ENCODE data around the gene RRP36. TPM values are rescaled to one million over a fixed set of nuclear protein-coding genes. Genes with fewer than 3 reads are reported as not detected.

The RRP36 gene
- total RNA-seq, 1 donor from 2014 or later, result 78.4 TPM

DNA sequence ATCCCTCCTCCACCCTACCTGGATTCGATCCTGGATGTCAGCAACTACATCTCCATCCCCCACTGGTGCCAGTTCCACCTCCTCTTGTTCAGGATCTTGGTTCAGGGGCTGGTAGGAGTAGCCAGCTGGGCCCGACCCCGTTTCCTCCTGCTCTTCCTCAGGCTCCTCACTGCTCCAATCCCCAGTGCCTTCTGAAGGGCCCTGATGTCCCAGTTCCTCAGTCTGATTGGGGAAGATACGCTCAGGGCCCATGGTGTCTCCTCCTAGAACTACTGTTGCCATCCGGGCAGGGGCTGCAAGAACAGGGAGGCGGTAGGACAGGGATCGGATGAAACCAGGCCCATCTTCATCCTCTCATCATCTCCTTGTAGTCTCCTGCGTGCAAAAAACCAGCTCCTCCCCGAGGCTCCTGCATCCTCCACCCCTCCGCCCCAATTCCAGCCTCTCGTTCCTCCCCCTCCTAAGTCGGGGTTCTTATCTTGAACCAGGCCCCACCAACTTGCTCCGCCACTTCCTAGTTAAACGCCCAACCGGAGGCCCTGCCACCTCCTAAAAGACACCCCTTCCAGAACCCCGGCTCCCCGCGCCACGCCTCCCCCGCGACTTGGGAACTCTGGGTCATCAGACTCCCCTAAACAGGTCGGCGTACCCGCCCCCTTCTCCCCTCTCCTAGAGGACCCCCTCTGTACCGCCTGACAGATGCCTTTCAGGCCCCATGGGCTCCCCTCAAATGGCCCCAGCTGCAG, 8.2 kb upstream of the RRP36 start:
- intact Hi-C loops (cut with micrococcal nuclease), result loop anchor here (1.0 to 2.0 kb wide), 2 partner anchors 34 to 158 kb away; partner anchors contain the start of genes PEX6 and SRF
- Mint-ChIP-seq H3K36me3 (ENCODE audit: low read depth) (peaks cover 67% of the 10 kb centered on the region), H3K9me3 (no peaks in the 10 kb centered on the region), H3K27ac (peak overlapping the region; percentile 74), H3K4me3 (ENCODE audit: low read depth) (peak overlapping the region; percentile 96), H3K27me3 (ENCODE audit: low read depth) (no peaks in the 10 kb centered on the region), H3K4me1 (ENCODE audit: low read depth) (peaks cover 35% of the 10 kb centered on the region)
- no peak for DNase-seq (ENCODE audit: low spot score)

DNA sequence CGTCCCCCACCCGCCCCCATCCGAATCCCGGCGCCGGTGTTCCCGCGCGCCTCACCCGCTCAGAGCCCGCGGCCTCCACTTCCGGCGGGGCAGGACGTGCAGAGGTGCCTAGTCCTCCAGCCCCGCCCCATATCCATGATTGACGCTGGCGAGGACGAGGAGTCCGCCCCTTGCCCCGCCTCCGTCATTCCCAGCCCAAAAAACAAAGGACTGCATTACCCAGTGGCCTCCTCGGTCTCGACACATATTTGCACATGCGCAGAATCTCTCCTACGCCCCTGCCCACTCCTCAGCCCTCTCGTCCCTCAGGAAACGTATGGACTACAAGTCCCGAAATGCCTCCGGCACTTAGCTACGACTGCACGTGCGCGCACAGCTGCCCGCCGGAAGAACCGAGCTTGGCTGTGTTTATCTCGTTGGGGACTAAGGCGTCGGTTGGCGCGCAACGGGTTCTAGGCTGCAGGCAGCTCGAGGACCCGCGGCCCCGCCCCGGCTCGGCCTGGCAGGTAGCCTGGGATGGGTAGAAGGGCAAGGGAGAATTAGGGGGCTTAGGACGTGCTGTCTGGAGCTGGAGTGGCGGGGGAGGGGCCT, 7.5 kb upstream of the RRP36 start, which contains the start of the genes KLHDC3 and MEA1:
Gene KLHDC3, plus strand, starts transcription at position 407 of the 591 bp plus-strand sequence. CDS start 2,944 bp downstream, outside the sequence.
Gene MEA1, minus strand, starts transcription at position 104 of the 591 bp plus-strand sequence. CDS start 133 bp downstream, outside the sequence.
- Mint-ChIP-seq H3K4me1 (ENCODE audit: low read depth) (peaks cover 35% of the 10 kb centered on the region), H3K27me3 (ENCODE audit: low read depth) (no peaks in the 10 kb centered on the region), H3K36me3 (ENCODE audit: low read depth) (peaks cover 67% of the 10 kb centered on the region), H3K9me3 (no peaks in the 10 kb centered on the region), H3K4me3 (ENCODE audit: low read depth) (peak within 1 kb of the TSS; percentile 96), H3K27ac (peak within 1 kb of the TSS; percentile 74)
- intact Hi-C loops (cut with micrococcal nuclease), result loop anchor here (1.0 to 2.0 kb wide), 6 partner anchors 35 to 268 kb away; partner anchors contain the start of genes CNPY3, KLC4, MRPL2 and PEX6
- peak; percentile 99 for DNase-seq (ENCODE audit: low spot score)

DNA sequence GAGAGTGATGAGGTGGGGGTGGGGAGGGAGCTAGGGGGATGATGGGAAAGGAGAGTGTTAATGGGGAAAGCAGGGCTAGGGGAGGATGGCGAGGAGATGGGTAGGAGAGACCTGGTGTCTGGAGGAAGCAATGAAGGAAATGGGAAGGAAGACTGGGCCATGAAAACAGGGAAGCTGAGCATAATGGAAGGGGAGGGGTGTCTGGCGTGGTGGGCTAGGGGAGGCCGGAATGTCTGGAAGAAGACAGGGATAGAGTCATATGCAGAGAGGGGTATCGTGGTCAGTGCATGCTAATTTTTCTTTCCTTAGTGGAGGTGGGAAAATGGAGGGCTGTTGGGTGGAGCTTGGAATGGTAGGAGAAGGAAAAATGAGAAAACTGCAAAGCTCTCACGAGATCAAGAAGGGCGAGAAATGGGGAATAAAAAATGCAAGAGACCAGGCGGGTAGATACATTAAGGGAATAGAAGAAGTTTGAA, 7.0 kb upstream of the RRP36 start:
- Mint-ChIP-seq H3K9me3 (no peaks in the 10 kb centered on the region), H3K4me3 (ENCODE audit: low read depth) (peak overlapping the region; percentile 96), H3K27ac (peak overlapping the region; percentile 74), H3K4me1 (ENCODE audit: low read depth) (peaks cover 36% of the 10 kb centered on the region), H3K36me3 (ENCODE audit: low read depth) (peaks cover 68% of the 10 kb centered on the region), H3K27me3 (ENCODE audit: low read depth) (no peaks in the 10 kb centered on the region)
- intact Hi-C loops (cut with micrococcal nuclease), result loop anchor here (1.0 to 2.0 kb wide), 4 partner anchors 45 to 268 kb away; partner anchors contain the start of genes CNPY3, KLC4, MRPL2 and TBCC
- no peak for DNase-seq (ENCODE audit: low spot score)

DNA sequence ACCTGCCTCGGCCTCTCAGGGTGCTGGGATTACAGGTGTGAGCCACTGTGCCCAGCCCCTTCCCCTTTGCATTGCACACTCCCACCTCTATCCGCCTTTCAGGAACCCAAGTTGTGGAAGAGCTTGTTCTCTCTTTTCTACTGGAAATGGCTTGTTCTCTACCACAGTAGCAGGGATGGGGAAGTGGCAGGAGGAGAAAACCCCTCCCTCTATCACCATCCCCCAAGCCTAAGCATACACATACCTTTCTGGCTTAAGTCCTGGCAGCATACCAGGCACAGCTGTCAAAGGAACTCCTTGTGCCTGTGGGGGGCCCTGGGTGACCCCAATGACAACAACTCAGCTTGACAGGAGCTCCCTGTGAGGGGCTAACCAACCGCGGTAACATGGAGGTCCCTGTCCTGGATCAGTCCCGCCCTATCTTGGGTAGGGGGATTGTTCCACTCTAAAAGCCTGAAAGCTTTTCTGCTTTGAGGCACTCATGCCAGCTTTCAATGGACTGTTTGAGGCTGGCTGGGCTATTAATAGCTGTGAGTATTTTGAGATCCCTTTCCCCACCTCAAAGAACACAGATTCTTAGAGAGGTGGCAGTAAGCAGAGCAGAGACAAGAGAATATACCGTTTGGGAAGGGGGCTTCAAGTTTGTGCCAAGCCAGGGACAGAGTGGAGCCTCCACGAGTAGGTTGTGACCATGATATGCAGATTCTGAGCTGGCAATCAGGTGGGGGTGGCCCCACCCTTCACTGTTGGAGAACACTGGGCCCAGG, 5.1 kb upstream of the RRP36 start:
- peaks cover 64% of the 10 kb centered on the region for H3K36me3 Mint-ChIP-seq (ENCODE audit: low read depth)
- peak overlapping the region; percentile 23 for H3K4me3 Mint-ChIP-seq (ENCODE audit: low read depth)

DNA sequence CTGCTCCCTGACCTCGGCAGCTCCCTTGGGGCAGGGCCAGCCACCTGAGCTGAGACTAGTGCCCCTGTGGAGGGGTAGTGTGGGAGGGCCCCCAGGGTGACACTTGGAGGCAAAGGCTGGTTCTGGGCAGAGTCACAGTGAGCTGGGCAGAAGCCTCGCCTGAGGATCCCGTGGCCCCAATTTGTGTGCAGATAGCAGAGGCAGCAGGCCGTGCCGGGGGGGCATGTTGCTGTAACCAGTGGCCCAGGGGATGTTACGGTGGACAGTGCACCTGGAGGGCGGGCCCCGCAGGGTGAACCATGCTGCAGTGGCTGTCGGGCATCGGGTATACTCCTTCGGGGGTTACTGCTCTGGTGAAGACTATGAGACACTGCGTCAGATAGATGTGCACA, 4.5 kb upstream of the RRP36 start:
- peaks cover 41% of the 10 kb centered on the region for H3K4me1 Mint-ChIP-seq (ENCODE audit: low read depth)
- H3K36me3 Mint-ChIP-seq (ENCODE audit: low read depth), result peaks cover 63% of the 10 kb centered on the region
- H3K9me3 Mint-ChIP-seq, result no peaks in the 10 kb centered on the region
- H3K4me3 Mint-ChIP-seq (ENCODE audit: low read depth), result no peak overlapping the region
- H3K27ac Mint-ChIP-seq, result no peak overlapping the region
- intact Hi-C loops (cut with micrococcal nuclease), result no loop called here
- DNase-seq (ENCODE audit: low spot score), result no peak
- H3K27me3 Mint-ChIP-seq (ENCODE audit: low read depth), result no peaks in the 10 kb centered on the region

More for the DNA sequence above, 5.1 kb upstream of the RRP36 start:
- intact Hi-C loops (cut with micrococcal nuclease), result no loop called here
- H3K4me1 Mint-ChIP-seq (ENCODE audit: low read depth), result peaks cover 44% of the 10 kb centered on the region
- H3K27me3 Mint-ChIP-seq (ENCODE audit: low read depth), result no peaks in the 10 kb centered on the region
- DNase-seq (ENCODE audit: low spot score), result no peak
- H3K9me3 Mint-ChIP-seq, result no peaks in the 10 kb centered on the region
- H3K27ac Mint-ChIP-seq, result no peak overlapping the region

DNA sequence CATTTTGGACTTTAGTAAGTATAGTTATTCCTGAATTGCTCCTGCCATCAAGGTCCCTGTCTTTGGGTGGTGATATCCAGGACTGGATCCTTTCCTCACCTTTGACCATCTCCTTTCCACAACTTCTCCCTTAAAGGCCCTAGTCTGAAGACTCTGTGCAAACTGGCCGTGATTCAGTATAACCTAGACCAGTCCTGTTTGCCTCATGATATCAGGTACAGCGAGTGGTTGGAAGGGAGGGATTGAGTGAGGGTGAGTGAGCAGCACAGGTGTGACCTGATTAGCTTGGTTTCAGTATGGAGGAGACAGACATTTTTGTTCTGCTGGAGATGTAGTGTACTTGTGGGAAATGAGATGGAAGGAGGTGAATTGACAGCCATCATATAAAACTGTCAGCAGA, 2.3 kb upstream of the RRP36 start:
- no peak for DNase-seq (ENCODE audit: low spot score)
- intact Hi-C loops (cut with micrococcal nuclease), result no loop called here
- Mint-ChIP-seq H3K9me3 (no peaks in the 10 kb centered on the region), H3K4me1 (ENCODE audit: low read depth) (peaks cover 25% of the 10 kb centered on the region), H3K36me3 (ENCODE audit: low read depth) (peaks cover 43% of the 10 kb centered on the region), H3K4me3 (ENCODE audit: low read depth) (peak overlapping the region; percentile 58), H3K27ac (peak overlapping the region; percentile 15), H3K27me3 (ENCODE audit: low read depth) (no peaks in the 10 kb centered on the region)

DNA sequence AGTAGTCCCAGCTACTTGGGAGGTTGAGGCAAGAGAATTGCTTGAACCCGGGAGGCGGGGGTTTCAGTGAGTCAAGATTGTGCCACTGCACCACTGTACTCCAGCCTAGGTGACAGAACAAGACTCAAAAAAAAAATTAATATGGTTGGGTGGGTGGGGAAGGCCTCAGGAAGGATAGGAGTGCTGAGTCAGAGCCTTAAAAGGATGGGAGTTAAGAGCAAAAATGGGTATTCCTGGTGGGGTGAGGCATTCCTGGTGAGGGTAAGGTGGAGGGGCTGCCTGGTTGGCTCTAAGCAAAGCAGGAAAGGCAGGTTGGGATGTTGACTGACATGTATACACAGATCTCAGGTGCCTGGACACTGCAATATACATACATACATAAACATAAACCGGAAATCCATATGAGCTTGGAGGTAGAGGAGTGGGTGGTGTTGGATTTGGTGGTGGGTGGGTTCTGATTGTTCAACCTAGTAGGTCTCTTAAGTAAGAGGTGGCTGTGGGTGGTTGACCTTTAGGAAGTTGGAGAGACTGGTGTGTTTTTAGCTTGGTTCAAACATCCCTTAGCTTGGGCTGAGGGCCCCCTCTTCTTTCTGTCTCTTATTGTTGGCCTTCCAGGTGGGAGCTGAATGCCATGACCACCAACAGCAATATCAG, 1.2 kb upstream of the RRP36 start:
- H3K4me1 Mint-ChIP-seq (ENCODE audit: low read depth), result peaks cover 23% of the 10 kb centered on the region
- no peaks in the 10 kb centered on the region for H3K27me3 Mint-ChIP-seq (ENCODE audit: low read depth)
- DNase-seq (ENCODE audit: low spot score), result no peak
- intact Hi-C loops (cut with micrococcal nuclease), result loop anchor here (5.0 kb wide), 1 partner anchor 118 kb away; no protein-coding TSS in a partner anchor
- H3K36me3 Mint-ChIP-seq (ENCODE audit: low read depth), result peaks cover 52% of the 10 kb centered on the region
- peak overlapping the region; percentile 54 for H3K27ac Mint-ChIP-seq
- H3K4me3 Mint-ChIP-seq (ENCODE audit: low read depth), result peak overlapping the region; percentile 62
- H3K9me3 Mint-ChIP-seq, result no peaks in the 10 kb centered on the region

DNA sequence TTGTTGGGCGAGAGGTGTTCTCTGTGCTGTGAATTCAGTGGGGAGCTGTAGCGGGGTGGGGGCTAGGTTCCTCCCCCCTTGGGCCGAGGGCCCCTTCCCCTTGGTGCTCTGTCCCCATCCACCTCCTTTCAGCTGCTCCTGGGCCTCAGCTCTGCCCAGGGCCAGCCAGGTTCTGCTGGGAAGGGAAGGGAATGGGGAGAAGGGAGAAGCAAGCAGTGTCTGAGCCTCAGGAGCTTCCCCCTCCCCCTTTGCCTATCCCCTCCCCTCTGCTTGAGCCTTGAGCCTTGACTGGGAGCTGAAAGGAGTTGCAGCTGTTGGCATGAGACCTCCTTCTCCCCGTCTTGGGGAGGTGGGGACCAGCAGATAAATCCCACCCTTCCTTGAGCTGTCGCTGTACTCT, 576 bp upstream of the RRP36 start:
- Mint-ChIP-seq H3K27ac (peak overlapping the region; percentile 58), H3K36me3 (ENCODE audit: low read depth) (peaks cover 54% of the 10 kb centered on the region), H3K9me3 (no peaks in the 10 kb centered on the region), H3K4me3 (ENCODE audit: low read depth) (peak overlapping the region; percentile 78), H3K4me1 (ENCODE audit: low read depth) (peaks cover 22% of the 10 kb centered on the region), H3K27me3 (ENCODE audit: low read depth) (no peaks in the 10 kb centered on the region)
- intact Hi-C loops (cut with micrococcal nuclease), result loop anchor here (5.0 kb wide), 1 partner anchor 119 kb away; no protein-coding TSS in a partner anchor
- DNase-seq (ENCODE audit: low spot score), result no peak

DNA sequence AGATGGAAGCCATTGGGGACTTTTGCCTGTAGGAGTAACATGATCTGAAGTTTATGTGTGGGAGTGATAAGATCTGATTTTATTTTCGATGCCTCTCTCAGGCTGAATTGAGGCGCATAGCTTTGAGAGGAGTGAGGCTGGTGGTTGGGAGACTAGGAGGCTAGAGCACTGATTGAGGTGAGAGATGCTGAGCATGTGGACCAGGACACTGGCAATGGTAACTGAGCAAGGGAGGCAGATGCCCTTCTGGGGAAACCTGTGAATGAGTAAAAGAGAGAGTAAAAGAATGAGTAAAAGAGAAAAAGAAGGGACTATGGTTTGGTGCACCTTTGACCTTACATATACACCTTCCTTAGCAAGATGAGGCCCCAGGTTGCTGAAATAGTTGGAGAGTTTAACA, 3.0 kb downstream of the RRP36 start:
- DNase-seq (ENCODE audit: low spot score), result no peak
- H3K4me1 Mint-ChIP-seq (ENCODE audit: low read depth), result peaks cover 18% of the 10 kb centered on the region
- peak overlapping the region; percentile 10 for H3K27ac Mint-ChIP-seq
- no peaks in the 10 kb centered on the region for H3K27me3 Mint-ChIP-seq (ENCODE audit: low read depth)
- peaks cover 57% of the 10 kb centered on the region for H3K36me3 Mint-ChIP-seq (ENCODE audit: low read depth)
- peak overlapping the region; percentile 7 for H3K4me3 Mint-ChIP-seq (ENCODE audit: low read depth)
- intact Hi-C loops (cut with micrococcal nuclease), result loop anchor here (5.0 kb wide), 1 partner anchor 122 kb away; no protein-coding TSS in a partner anchor
- no peaks in the 10 kb centered on the region for H3K9me3 Mint-ChIP-seq

DNA sequence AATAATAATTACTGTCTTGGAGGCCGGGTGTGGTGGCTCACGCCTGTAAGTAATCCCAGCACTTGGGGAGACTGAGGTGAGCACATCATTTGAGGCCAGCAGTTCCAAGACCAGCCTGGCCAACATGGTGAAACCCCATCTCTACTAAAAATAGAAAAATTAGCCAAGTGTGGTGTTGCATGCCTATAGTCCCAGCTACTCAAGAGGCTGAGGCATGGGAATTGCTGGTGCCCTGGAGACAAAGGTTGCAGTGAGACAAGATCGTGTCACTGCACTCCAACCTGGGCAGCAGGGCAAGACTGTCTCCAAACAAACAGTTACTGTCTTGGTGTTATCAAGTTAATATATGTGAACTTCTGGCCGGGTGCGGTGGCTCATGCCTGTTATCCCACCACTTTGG, 4.9 kb downstream of the RRP36 start:
- H3K4me1 Mint-ChIP-seq (ENCODE audit: low read depth), result peaks cover 10% of the 10 kb centered on the region
- intact Hi-C loops (cut with micrococcal nuclease), result no loop called here
- DNase-seq (ENCODE audit: low spot score), result no peak
- no peak overlapping the region for H3K4me3 Mint-ChIP-seq (ENCODE audit: low read depth)
- peaks cover 58% of the 10 kb centered on the region for H3K36me3 Mint-ChIP-seq (ENCODE audit: low read depth)
- no peaks in the 10 kb centered on the region for H3K9me3 Mint-ChIP-seq
- H3K27ac Mint-ChIP-seq, result no peak overlapping the region
- no peaks in the 10 kb centered on the region for H3K27me3 Mint-ChIP-seq (ENCODE audit: low read depth)

DNA sequence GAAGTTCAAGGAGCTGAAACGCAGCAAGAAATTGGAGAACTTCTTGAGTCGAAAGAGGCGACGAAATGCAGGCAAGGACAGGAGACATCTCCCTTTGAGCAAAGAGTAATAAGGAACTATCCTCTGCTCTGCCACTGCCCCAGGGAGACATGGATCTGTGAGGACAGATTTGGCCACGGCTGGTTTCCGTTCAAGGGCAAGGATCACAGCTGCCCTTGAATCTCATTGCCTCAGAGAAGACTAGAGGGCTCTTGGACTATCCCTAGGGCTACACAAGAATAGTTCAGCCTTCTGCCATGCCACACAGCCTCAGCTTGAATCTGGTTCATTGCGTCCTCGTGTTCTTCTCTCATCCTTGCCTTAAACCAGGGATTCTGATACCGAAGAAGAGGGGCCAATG, 7.7 kb downstream of the RRP36 start:
- DNase-seq (ENCODE audit: low spot score), result no peak
- Mint-ChIP-seq H3K27me3 (ENCODE audit: low read depth) (no peaks in the 10 kb centered on the region), H3K4me1 (ENCODE audit: low read depth) (peaks cover 8% of the 10 kb centered on the region), H3K4me3 (ENCODE audit: low read depth) (no peak overlapping the region), H3K36me3 (ENCODE audit: low read depth) (peaks cover 74% of the 10 kb centered on the region), H3K9me3 (no peaks in the 10 kb centered on the region), H3K27ac (no peak overlapping the region)
- intact Hi-C loops (cut with micrococcal nuclease), result no loop called here

DNA sequence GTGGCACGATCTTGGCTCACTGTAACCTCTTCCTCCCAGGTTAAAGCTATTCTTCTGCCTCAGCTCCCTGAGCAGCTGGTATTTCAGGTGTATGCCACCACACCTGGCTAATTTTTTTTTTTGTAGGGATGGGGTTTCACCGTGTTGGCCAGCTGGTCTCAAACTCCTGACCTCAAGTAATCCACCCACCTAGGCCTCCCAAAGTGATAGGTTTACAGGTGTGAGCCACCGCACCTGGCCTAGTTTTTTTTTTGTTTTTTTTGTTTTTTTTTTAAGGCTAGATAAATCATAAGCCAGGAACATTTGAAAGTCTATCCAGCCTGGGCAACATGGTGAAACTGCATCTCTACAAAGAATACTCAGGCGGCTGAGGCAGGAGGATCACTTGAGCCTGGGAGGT, 10.9 kb downstream of the RRP36 start:
- Mint-ChIP-seq H3K27me3 (ENCODE audit: low read depth) (no peaks in the 10 kb centered on the region), H3K9me3 (no peaks in the 10 kb centered on the region), H3K4me1 (ENCODE audit: low read depth) (no peaks in the 10 kb centered on the region), H3K4me3 (ENCODE audit: low read depth) (no peak overlapping the region), H3K36me3 (ENCODE audit: low read depth) (peaks cover 73% of the 10 kb centered on the region), H3K27ac (no peak overlapping the region)
- intact Hi-C loops (cut with micrococcal nuclease), result no loop called here
- no peak for DNase-seq (ENCODE audit: low spot score)
